HG03558 (cell line): ENCODE data around the gene CRYBA2.

Experiments
- ATAC-seq: cut with Tn5 transposase; IDR thresholded peaks from one replicate; pipeline ENCODE4 v1.9.1; 2021; ENCODE audit warnings: moderate number of reproducible peaks; ENCODE audit not compliant: unreplicated experiment; ENCODE audit errors: extremely low read depth

The CRYBA2 gene

DNA sequence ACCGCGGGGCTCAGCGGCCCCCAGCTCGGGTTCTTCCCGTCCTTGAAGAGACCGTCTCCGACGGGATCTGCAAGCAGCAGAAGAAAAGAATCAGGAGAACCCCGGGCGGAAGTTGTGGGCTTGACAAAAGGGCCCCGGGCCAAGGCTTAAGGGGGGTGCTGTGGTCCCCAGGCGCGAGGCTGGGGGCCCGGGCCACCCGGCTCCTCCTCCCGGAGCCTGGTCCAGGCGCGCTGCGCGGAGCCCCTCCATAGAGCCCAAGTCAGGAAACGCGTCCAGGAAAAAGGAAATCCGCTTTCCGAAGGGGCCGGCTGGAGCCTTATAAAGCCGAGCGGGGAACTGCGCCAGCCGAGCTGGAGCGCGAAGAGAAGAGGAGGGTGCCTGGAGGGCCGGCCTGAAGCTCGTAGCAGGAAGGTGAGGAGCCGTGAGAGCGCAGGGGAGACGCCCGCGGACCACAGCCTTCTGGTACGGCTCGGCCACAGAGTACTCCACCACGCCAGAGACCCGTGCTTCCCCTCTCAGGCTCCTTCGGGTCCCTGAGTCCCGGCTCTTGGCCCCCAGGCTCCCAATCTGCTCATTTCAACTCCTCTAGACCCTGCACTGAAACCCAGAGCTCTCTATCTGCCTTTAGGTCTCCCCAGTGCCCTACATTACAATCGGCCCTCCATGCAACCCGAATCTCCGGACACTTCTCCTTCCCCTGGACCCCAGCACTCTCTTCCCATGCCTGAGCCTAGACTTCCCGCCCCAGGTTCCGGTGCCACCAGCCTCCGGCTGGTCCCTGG, 8.8 kb downstream of the CRYBA2 start:
- ATAC-seq: no peak

DNA sequence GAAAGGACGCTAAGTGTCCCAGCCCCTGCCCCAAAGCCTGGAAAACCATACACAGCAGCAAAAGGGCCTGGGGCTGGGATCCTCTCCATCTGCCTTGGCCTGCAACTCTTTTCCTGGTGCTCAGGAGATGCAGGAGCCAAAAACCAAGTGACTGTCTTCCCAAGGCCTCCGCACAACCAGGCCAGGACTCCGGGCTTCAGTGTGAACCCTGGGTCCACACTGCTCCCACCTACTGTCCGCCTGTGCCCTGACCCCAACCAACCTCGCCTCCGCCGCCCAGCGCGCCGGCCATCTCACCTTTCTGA, 9.3 kb downstream of the CRYBA2 start:
- ATAC-seq: no peak

DNA sequence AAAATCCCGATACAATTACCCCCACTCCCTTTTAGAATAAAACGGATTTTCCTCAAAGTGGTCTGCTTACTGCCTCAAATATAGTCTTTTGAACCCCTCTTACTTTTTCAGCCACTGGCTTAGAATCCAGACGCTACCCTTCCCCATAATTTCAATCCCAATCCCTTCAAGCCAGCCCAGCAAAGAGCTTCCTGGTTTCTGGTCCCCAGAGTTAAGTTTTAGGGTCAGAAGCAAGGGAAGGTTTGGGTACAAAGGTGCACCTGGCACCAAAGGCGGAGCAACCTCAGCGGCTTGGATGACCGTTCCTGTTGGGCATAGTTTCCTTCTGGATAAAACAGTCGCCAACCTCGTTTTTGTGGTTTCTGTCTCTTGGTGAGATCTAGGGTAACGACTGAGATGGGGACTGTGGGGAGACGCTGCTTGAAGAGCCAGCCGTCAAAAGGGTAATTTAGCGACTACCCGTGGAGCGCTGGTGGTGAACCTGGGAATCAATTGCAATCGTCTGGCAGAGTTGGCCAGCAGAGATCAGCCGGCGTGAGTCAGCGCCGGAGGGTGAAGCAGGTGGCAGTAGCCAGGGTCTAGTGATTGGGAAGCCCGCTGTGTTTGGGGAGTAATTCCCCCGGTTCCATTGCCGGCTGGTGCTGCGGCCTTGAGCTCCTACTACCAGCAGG, 9.8 kb downstream of the CRYBA2 start:
- no peak for ATAC-seq

DNA sequence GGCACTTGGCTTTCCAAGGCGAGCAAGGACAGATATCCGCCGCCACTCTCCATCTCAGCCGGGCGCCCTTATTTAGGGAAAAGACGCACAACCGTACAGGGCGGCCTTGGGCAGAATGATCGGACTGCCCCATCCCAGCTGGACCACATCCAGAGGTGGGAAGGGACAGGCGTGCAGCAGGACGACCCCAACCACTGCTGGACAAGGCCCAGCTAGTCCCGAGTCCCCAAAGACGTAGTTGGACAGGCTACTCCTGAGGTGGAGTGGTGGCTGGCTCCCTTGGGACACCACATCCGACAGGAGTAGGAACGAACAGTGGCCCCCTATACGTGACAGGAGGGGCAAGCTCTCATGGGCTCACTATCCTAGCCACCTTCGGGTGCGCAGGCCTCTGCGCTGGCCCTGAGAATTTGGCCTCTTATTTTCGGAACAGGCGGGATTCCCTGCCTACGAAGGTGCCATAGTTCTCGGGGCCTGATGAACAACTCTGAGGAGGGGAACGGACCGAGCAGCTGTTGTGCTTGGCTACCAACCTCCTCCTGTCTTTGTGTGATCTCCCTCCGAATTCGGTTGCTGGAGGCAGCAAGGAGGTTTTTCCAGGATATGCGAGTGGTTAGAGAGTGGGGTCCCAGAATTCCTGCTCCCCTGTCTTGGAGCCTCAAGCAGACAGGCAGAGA, 10.5 kb downstream of the CRYBA2 start:
- no peak for ATAC-seq

DNA sequence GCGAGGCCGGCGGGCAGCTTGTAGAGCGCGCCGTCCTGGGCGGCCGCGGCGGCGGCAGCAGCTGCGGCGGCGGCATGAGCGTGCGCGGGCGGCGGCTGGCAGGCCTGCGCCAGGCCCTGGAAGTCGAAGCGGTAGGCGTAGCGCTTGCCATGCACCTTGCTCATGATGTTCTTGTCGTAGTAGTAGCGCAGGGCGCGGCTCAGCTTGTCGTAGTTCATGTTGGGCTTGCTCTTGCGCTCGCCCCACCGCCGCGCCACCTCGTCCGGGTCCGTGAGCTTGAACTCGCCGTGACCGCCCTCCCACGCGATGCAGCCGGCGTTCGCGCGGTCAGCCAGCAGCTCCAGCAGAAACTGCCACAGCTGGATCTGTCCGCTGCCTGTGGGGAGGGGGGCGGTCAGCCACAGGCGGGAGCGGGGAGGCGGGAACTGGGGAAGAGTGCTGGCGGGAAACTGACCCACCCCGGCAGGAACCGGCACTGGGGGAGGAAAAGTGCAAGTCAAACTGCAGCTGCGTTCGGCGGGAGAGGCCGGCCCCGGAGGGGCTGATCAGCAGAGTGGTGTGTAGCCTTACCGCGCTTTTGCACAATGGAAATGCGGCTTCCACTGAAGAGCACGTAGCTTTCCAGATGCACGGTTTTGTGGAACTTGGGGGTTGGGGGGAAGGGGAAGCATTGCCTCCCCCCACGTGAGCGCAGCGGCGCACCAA, 11.2 kb downstream of the CRYBA2 start:
- no peak for ATAC-seq

DNA sequence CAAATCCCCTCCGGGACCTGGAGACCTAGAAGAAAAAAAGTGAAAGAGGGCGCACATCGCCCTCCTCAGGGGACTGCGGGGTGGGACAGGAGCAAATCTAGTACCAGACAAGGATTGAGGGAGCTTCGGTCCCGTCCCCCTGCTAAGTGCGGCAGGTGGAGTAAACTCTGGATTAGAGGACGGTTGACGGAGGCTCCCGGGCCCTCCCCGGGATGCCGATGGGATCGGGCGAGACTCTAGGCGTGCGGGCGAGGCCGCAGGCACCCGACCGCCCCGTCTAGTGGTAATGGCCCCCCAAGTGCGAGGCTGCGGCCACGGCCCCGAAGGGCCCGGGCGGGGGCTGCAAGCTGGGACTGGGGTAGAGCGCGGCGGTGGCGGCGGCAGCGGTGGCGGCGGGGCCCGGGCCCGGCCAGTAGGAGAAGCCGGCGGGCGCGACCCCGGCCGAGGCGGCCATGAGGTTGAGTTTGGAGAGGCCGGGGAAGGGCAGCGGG, 11.8 kb downstream of the CRYBA2 start:
- ATAC-seq: no peak

DNA sequence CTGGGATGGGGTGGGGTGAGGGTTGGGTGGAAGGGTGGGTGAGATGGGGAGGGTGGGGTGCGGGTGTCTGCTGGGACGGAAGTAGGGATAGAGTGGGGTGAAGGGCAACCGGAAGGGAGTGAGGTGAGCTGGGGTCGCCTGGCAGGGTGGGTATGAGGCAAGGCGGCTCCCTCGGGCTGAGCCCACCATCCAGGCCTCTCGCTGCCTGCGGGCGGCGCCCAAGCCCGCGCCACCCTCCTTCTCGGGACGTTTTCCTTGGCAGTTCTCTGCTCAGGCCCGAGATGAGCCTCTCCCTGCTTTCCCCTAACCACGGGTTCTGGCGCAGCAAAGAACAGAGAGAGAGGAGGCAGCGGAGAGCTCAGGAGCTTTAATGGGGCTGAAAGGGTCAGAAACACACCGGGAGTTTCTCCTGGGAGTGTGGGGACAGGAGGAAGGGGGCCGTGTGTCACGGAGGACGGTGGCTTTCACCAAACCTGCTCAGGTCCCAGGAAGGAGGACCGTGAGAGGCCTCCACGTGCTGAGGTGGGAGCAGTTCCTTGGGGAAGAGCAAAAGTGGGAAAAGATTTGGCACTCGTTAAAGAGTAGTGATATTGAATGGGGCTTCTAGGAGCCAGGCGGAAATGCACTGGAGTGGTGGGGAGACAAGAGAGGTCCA, 12.4 kb downstream of the CRYBA2 start:
- no peak for ATAC-seq

DNA sequence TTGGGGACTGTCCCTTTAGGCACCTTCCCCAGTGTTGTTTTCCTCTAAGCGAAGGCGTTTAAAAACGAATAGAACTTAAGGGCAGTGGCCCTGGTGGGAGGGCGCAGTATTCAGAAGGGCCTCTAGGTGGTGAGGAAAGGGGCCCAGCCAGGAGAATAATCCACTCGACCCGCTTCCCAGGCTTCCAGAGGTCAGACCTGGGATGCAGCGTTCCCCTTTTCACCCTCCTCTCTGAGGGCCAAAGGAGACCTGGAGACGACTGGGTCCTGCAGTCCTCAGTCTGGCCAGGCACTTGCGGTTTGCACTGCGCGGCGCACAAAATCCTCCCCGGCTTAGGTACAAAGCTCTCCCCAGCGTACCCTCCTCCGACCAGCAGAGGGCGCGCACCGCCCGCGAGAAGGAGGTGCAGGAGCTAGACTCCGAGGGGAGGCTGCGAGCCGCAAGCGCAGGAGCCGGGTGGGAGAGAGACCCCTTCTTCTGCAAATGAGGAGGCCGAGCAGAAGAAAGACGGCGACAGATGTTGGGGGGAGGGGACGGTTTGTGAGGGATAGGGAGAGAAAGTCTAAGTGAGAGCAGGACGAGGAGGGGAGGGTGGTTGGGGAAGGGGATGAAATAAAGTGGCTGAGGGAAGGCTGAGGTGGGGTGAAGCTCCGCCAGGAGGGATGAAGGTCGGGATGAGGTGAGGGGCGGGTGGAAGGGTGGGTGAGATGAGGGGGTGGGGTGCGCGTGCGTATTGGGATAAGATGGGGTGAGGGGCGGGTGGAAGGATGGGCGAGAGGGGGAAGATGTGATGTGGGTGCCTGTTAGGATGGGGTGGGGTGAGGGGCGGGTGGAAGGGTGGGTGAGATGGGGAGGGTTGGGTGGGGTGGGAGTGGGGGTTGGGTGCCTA, 13.1 kb downstream of the CRYBA2 start:
- no peak for ATAC-seq

DNA sequence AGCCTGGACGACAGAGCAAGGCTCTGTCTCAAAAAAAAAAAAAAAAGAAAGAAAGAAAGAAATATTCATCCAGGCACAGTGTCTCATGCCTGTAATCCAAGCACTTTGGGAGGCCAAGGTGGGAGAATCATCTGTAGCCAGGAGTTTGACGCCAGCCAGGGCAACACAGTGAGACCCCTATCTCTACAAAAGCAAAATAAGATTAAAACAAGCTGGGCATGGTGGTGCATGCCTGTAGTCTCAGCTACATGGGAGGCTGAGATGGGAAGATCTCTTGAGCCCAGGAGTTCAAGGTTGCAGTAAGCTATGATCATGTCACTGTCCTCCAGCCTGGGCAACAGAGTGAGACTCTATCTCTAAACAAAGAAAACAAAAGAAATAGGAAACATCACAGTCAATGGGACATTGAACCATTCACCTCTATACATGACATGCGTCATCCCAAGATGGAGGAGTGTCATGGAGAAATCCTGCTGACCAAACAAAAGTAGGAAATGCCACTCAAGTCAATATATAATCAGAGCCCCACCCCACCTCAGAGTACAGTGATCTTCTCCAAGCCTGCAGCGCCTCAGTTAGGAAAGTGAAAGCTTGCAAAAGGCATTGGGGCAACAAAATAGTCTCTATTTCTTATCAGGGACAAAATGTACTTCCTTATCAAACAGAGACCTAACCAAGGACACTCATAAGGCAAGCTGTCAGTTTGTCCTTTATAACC, 18.0 kb downstream of the CRYBA2 start:
- ATAC-seq: no peak

DNA sequence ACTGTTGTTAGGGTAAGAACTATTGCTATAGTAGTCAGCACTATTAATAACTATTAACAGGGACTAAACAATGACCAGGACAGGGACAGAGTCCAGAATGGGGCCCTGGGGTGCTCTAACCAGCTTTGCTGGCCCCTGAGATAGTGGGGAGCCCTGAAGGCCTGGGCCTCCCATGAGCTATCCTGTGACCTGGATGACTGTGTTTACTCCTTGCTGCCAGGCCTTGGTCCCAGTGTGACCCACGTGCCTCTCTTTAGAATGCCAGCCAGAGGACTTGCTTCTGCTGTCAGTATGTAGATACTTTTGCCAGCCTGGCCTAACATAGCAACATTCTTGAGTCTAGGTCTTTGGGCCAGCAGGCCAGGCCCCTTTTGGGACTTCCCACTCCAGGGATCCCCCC, 22.3 kb downstream of the CRYBA2 start:
- no peak for ATAC-seq

DNA sequence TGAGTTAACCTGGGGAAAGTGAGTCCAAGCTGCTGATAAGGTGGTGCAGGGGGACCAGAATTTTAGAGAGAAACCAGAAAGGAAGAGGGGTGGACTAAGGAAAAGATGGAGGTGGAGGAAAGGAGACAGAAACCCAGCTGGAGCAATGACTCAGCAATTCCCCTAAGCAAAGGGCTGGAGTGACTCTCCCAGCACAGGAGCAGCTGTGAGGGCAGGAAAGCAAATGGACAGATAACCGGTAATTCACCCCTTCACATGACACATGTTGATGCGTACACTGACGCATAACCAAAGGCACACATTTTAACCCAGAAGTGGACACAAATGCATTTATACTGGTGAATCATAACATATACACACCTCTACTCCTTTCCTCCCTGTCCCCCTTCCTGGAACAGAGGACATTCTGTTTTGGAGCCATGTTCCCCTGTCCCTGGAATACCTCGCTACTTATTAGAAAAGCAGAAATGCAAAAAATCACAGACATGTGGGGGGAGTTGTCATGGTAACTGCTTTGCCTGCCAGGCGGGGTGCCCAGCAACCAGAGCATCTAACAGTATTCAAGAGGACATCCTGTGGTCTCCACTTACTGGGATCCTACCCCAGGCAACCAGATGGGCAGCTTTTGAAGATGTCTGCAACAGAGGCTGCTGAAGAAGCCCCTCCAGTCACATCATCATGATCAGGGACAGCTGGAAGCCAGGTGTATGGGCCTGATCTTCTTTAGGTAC, 29.0 kb downstream of the CRYBA2 start:
- ATAC-seq: no peak

DNA sequence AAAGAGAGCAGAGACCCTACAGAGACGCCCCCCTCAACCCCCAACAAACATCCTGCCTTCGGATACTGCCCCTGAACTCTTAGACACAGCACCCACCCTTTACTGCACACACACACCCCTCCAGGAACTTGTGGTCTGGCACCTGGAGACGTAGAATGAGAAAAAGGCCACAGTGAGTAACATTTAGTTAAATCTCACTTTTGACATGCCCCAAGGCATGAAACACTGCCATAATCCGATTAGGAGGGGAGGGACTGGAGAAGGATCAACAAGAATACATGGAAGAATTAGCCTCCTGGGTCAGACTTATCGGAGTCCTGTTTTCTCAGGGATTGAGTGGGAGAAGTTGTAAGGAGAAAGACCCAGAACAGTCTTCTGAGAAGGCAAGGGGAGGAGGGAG, 29.6 kb downstream of the CRYBA2 start:
- ATAC-seq: no peak

DNA sequence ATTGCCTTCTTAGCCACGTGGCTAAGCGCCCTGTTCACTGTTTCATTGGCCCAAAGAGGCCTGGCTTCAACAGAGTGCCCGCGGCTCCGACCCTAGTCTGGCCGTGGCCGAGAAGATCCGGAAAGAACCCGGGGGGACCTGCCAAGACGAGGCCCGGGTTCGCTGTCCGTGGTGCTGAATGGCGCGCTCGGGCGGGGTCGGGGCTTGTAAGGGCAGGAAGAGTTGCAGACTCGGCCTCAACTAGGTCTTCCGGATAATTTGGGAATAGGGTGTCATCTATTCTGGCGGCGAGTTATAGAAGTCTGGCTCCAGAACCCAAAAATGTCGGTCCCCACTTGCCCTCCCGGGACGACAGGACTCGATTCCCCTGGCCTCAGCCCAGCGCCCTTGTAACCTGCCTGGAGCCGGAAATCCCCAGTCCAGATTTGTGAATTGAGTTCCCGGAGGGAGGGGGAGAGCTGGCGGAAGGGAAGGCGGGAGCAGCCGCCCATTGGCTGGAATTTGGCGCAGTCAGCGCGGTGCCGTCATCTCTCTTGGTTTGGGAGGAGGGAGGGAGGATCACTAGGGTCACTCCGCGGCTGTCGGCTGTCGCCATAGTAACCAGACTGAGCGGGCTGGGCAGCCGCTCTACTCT, 30.2 kb downstream of the CRYBA2 start:
- no peak for ATAC-seq

DNA sequence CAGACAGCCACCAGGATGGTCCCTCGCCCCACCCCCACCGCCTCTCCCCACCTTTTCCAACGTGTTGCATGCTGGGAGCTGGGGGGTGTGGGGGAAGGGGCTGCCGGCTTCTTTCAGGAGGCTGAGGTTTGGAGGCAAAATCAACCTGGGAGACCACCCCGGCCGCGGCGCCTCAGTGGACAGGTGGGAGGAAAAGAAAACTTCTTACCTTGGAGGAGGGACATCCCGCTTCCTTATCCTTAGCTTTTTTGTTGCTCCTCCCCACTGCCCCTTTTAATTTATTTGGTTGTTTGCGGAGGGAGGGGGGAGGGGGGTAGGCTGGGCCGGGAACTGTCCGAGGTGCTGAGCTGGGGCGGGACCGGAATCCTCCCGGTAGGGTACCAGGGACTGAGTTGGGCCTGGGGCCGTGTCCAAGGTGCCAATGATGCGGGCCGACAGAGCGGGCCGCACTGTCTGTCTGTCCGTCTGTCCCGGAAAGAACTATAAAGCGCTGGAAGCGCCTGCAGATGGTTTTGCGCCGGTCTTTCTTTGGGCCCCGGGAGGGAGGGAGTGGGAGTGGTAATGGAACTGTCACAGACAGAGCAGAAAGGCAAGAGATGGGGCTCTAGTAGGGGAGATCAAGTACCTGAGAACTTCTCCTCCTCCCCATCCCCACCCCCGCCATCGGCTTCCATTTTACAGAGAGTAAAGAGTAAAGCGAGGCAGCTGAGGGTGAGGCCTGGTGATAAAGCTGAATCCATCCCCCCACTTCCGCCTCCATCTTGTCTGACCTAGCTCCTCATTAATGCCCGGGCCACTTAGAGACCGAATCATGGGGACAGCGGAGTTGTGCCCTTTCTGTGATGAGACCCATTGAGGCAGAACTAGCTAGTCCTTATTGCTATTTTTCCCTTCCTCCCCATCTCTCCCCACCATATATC, 31.3 kb downstream of the CRYBA2 start:
- ATAC-seq: no peak

DNA sequence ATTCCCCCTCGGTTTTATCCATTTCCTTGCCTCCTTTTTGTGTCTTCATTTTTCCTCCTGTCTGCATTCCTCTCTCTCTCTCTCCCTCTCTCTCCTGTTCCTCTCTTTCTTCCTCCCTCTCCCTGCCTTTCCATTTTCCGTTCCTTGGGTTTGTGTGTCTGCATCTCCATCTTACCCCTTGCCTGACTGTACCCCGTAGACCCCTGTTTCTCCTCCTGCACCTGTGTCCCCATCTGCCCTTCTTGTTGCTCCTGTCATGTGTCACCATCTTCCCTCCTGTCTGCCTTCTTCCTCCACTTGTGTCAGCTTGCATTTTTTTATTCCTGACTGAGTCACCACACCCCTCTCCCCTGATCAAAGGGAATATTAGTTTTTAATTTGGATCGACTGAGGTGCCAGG, 32.0 kb downstream of the CRYBA2 start:
- no peak for ATAC-seq

DNA sequence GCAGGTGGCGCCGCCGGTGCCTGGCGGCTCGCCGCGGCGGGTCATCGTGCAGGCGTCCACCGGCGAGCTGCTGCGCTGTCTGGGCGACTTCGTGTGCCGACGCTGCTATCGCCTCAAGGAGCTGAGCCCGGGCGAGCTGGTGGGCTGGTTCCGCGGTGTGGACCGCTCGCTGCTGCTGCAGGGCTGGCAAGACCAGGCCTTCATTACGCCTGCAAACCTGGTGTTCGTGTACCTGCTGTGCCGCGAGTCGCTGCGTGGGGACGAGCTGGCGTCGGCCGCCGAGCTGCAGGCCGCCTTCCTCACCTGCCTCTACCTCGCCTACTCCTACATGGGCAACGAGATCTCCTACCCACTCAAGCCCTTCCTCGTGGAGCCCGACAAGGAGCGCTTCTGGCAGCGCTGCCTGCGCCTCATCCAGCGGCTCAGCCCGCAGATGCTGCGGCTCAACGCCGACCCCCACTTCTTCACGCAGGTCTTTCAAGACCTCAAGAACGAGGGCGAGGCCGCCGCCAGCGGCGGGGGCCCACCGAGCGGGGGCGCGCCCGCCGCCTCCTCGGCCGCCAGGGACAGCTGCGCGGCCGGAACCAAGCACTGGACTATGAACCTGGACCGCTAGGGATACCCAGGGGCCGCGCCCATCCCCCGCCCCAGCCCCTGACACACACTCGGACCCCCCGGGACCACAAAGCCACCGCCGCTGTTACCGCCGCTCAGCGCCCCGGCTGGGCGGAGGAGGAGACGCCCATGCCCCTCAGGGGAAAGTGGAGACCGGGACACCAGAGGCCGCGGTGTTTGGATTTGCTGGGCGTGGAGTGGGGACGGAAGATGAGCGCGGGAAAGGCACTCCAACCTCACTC, 32.7 kb downstream of the CRYBA2 start:
- no peak for ATAC-seq
